DMS 273 (cell line): ENCODE measurements around the gene ELAVL1.

Experiments
- DNase-seq: peaks from one replicate; lab custom pipeline; 2025; ENCODE audit not compliant: unreplicated experiment; lab: John Stamatoyannopoulos, UW

ELAVL1 gene

GRCh38 chr19:7912697-7913564 is 92.5 kb downstream of the ELAVL1 start:
- DNase-seq, result no peak

DNA sequence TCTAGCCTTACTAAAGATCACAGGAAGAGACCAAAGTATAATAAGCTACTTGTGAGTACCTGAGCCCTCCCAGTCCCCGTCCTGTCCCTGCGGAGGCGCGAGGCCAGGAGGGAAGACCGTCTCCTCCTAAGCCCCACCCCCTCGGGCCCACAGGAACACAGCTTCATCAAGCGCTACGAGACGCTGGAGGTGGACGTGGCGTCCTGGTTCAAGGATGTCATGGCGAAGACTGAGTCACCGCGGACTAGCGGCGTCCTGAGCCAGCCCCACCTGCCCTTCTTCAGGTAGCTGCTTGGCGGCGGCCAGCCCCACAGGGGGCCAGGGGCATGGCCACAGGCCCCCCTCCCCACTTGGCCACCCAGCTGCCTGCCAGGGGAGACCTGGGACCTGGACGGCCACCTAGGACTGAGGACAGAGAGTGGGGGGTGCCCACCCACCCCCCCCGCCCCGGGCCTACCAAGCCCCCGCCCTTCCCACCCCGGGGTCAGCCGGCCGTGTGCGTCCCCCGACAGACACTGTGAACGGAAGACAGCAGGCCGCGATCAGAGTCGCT is 93.2 kb downstream of the ELAVL1 start:
- DNase-seq, result no peak

GRCh38 chr19:7911508-7912143 is 93.8 kb downstream of the ELAVL1 start:
- DNase-seq, result no peak

DNA sequence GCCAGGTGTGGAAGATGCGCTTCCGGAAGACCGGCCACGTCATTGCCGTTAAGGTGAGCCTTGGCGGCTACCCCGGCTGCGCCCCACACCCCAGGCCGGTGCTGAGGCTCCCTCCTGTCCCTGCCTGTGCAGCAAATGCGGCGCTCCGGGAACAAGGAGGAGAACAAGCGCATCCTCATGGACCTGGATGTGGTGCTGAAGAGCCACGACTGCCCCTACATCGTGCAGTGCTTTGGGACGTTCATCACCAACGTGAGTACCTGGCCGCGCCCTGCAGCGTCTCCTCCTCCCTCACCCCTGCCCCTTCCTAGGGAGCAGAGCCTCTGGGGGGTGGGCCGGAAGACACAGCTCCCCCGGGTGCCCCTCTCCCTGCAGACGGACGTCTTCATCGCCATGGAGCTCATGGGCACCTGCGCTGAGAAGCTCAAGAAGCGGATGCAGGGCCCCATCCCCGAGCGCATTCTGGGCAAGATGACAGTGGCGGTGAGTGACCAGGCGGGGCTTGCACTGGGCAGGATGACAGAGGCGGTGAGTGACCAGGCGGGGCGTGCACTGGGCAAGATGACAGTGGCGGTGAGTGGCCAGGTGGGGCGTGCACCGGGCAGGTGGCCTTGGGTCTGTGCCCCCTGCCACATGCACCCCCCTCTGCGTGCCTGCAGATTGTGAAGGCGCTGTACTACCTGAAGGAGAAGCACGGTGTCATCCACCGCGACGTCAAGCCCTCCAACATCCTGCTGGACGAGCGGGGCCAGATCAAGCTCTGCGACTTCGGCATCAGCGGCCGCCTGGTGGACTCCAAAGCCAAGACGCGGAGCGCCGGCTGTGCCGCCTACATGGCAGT is 94.9 kb downstream of the ELAVL1 start:
- no peak for DNase-seq

- no peak for DNase-seq
These were observed 95.9 kb downstream of the ELAVL1 start for GRCh38 chr19:7909471-7910067.

DNA sequence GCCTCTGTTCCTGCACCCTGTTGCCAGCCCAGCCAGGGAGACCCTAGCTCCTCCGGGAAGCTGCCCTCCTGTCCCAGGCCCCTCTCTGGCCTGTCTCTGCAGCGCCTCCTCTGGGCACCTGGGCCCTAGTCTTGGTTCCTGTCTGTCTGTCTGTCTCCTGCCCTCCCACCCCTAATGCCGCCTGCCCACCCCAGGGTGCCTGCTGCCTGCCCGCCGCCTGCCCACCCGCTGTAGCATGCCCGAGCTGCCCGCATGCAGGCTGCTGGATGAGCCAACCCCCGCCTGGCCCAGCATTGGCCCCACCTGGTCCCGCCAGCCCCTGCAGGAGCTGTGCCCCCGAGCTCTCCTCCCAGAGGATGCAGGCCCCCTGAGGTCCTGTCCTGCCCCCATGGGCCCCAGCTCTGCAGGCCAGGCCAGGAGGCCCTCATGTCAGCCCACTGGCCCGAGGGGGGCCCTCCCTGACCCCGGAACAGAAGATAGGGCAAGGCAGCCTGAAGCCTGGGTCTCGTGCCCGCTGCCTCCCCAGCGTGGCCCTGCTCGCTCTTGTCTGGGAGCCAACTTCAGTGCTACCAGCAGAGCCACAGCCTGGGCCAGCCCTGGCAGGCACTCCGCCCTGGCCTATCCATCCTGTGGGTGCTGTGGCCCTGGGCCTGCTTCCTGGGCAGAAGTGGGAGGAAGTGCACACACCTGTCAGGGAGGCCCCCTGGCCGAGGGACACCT is 96.5 kb downstream of the ELAVL1 start:
- DNase-seq, result no peak
